K562 (cell line): ENCODE results near the gene AMBRA1. TPM values are rescaled to one million over a fixed set of nuclear protein-coding genes. Genes with fewer than 3 reads are reported as not detected.

Experiments used
- ATAC-seq: fragments of 200-7000 bp; cut with Tn5 transposase; 3 replicates; pipeline ENCODE4 v1.9.1; 2020; ENCODE audit warnings: moderate library complexity
- BruUV-seq: library from RNA; stranded (reverse); fragments of 400-500 nt; replicated peaks from 2 replicates; lab custom pipeline; 2021; lab: Mats Ljungman, UMichigan
- CTCF ChIA-PET: fragments of 300-600 bp; formaldehyde crosslinking; extraction: SDS; loops from one replicate; lab custom pipeline; 2021; ENCODE audit warnings: low intra/inter-chr PET ratio; lab: Yijun Ruan, JAX
- POLR2A ChIA-PET: fragments of 300-600, 350-650 bp; sonication (Branson Sonifier 250); formaldehyde crosslinking; extraction: SDS; loops from one replicate; lab custom pipeline; 2021; ENCODE audit warnings: antibody characterized with exemption, inconsistent platforms; lab: Yijun Ruan, JAX
- DNase-seq, 4 experiments: peaks; one replicate each; pipeline versions ENCODE4 v3.0.0 to v3.0.0-alpha.2; 2011 to 2018; ENCODE audit warnings: low spot score in 3 of 4, mixed read lengths in 3 of 4; ENCODE audit errors: extremely low read depth in 1 of 4
- FAIRE-seq: peaks from 2 replicates; lab custom pipeline; 2011; peaks lifted over from hg19 to GRCh38; lab: Jason Lieb, UNC
- H2AFZ ChIP-seq: 2 replicates; pipeline ENCODE4 v1.6.0; 2011; ENCODE audit warnings: low read depth, low read length, control low read depth, inconsistent platforms
- H3K27ac ChIP-seq: fragments of 200-600 bp; 3 replicates; pipeline ENCODE4 v1.8.0; 2011; ENCODE audit warnings: low read depth, mild to moderate bottlenecking, control low read depth, inconsistent platforms, low read length, moderate library complexity, mixed read lengths; ENCODE audit errors: extremely low read depth
- H3K27me3 ChIP-seq, 2 experiments: fragments of 300-600 bp in 1 of 2; 2 replicates in 1 of 2; 3 replicates in 1 of 2; pipeline versions ENCODE4 v1.6.0 to v1.8.0; 2011; ENCODE audit warnings: inconsistent platforms in 2 of 2, low read length in 2 of 2, mild to moderate bottlenecking in 1 of 2, mixed read lengths in 1 of 2, moderate library complexity in 1 of 2; ENCODE audit not compliant: control insufficient read depth in 2 of 2, insufficient read depth in 2 of 2
- H3K36me3 ChIP-seq: fragments of 300-600 bp; 3 replicates; pipeline ENCODE4 v1.8.0; 2011; ENCODE audit warnings: mild to moderate bottlenecking, low read length, inconsistent platforms; ENCODE audit not compliant: control insufficient read depth, insufficient read depth
- H3K4me1 ChIP-seq, 2 experiments: fragments of 200-600 bp in 1 of 2; replicated peaks in 1 of 2; 2 replicates in 1 of 2; 3 replicates in 1 of 2; pipeline versions ENCODE4 v1.5.1 to v1.8.0; 2011; ENCODE audit warnings: inconsistent platforms in 2 of 2, low read length in 2 of 2, mild to moderate bottlenecking in 1 of 2, mixed read lengths in 1 of 2, moderate library complexity in 1 of 2; ENCODE audit not compliant: control insufficient read depth in 2 of 2, insufficient read depth in 2 of 2
- H3K4me2 ChIP-seq: 2 replicates; pipeline ENCODE4 v1.6.1; 2011; ENCODE audit warnings: low read length, control low read depth, inconsistent platforms, mixed read lengths; ENCODE audit not compliant: insufficient read depth
- H3K4me3 ChIP-seq: fragments of 200-600 bp; sonication (generic), shearing (Covaris generic); 2 replicates; pipeline ENCODE4 v1.5.1; 2016; ENCODE audit warnings: control low read depth, inconsistent platforms
- H3K79me2 ChIP-seq: fragments of 200-600 bp; 3 replicates; pipeline ENCODE4 v1.8.0; 2011; ENCODE audit warnings: low read length, inconsistent platforms; ENCODE audit not compliant: control insufficient read depth, insufficient read depth
- H3K9ac ChIP-seq, 2 experiments: 2 replicates each; pipeline versions ENCODE4 v1.6.0 to v1.6.1; 2011; ENCODE audit warnings: low read depth in 2 of 2, low read length in 2 of 2, control low read depth in 1 of 2, inconsistent platforms in 1 of 2, mild to moderate bottlenecking in 1 of 2, mixed read lengths in 1 of 2; ENCODE audit not compliant: insufficient read depth in 1 of 2
- H3K9me1 ChIP-seq: one replicate; pipeline ENCODE4 v1.6.0; 2011; ENCODE audit warnings: inconsistent platforms, mild to moderate bottlenecking, low read length, moderate library complexity; ENCODE audit not compliant: control insufficient read depth, insufficient read depth
- H3K9me3 ChIP-seq: replicated peaks from 2 replicates; pipeline ENCODE4 v1.5.1; 2011; ENCODE audit warnings: low read depth, low read length, inconsistent platforms; ENCODE audit not compliant: control insufficient read depth, insufficient read depth
- H4K20me1 ChIP-seq: replicated peaks from 2 replicates; pipeline ENCODE4 v1.6.1; 2011; ENCODE audit warnings: low read length, inconsistent platforms, mixed read lengths; ENCODE audit not compliant: control insufficient read depth, insufficient read depth
- CEBPZ ChIP-seq: fragments of 150-350 bp; IDR thresholded peaks from 2 replicates; pipeline ENCODE4 v1.6.1; 2014; ENCODE audit warnings: low read depth, mild to moderate bottlenecking, low read length, borderline replicate concordance
- CREB3L1 ChIP-seq: fragments of 450-650 bp; IDR thresholded peaks from 2 replicates; pipeline ENCODE4 v1.6.1; 2014; ENCODE audit warnings: low read depth, mild to moderate bottlenecking, moderate library complexity, borderline replicate concordance
- DACH1 ChIP-seq: fragments of 450-650 bp; IDR thresholded peaks from 2 replicates; pipeline ENCODE4 v1.6.1; 2018; ENCODE audit not compliant: partially characterized antibody
- ETV6 ChIP-seq, 3 experiments: fragments of 150-350 bp in 1 of 3; sonication (generic) in 1 of 3; formaldehyde crosslinking in 1 of 3; IDR thresholded peaks; 2 replicates each; pipeline versions ENCODE4 v1.6.1 to v1.8.0; 2014 to 2022; ENCODE audit warnings: borderline replicate concordance in 2 of 3, low read depth in 2 of 3, antibody characterized with exemption in 1 of 3, low read length in 1 of 3, mild to moderate bottlenecking in 1 of 3, missing genetic modification reagents in 1 of 3
- FOS ChIP-seq: IDR thresholded peaks from 3 replicates; pipeline ENCODE4 v1.6.1; 2011; ENCODE audit not compliant: insufficient read length; ENCODE audit errors: extremely low read depth
- HDAC3 ChIP-seq: fragments of 450-650 bp; IDR thresholded peaks from 2 replicates; pipeline ENCODE4 v1.6.1; 2018; ENCODE audit warnings: borderline replicate concordance, mild to moderate bottlenecking, moderate library complexity; ENCODE audit not compliant: partially characterized antibody
- SNIP1 ChIP-seq: fragments of 450-650 bp; IDR thresholded peaks from 2 replicates; pipeline ENCODE4 v1.7.1; 2017; ENCODE audit warnings: low read depth, mild to moderate bottlenecking
- TAL1 ChIP-seq: fragments of 450-650 bp; IDR thresholded peaks from 2 replicates; pipeline ENCODE4 v1.6.1; 2016; ENCODE audit warnings: mild to moderate bottlenecking
- TCF7L2 ChIP-seq: fragments of 150-350 bp; IDR thresholded peaks from 2 replicates; pipeline ENCODE4 v1.6.1; 2016; ENCODE audit warnings: low read depth, mild to moderate bottlenecking, low read length, moderate library complexity
- ZNF143 ChIP-seq: sonication (generic); formaldehyde crosslinking; IDR thresholded peaks from 2 replicates; pipeline ENCODE4 v1.9.0; 2022; ENCODE audit warnings: mild to moderate bottlenecking, missing genetic modification reagents
- ZNF57 ChIP-seq: fragments of 450-650 bp; formaldehyde crosslinking; IDR thresholded peaks from 2 replicates; pipeline ENCODE4 v1.4.0; 2020; ENCODE audit warnings: mild to moderate bottlenecking, moderate library complexity
- ZNF644 ChIP-seq: fragments of 200-800 bp; sonication (Bioruptor generic); IDR thresholded peaks from 2 replicates; pipeline ENCODE4 v1.6.1; 2016; ENCODE audit warnings: low read depth, missing genetic modification characterization, missing compliant biosample characterization
- WGBS: fragments of 100-300 bp; shearing (Covaris generic); methylation state at CpG from one replicate; pipeline ENCODE4 v1.1.6; 2016; ENCODE audit warnings: low coverage, mixed read lengths; ENCODE audit not compliant: insufficient coverage; ENCODE audit errors: missing lambda C conversion rate; 5-methylcytosine and 5-hydroxymethylcytosine counted together
- in situ Hi-C: fragments of 300-500 bp; cut with MboI; formaldehyde crosslinking; loops from 4 replicates; pipeline ENCODE4 v1.15.0; 2018; ENCODE audit warnings: inconsistent platforms, mixed read lengths
- intact Hi-C: fragments of 100-400 bp; cut with micrococcal nuclease; formaldehyde crosslinking; loops from 2 replicates; pipeline ENCODE4 v1.14.2; 2022
- polyA plus RNA-seq, 8 experiments: library from polyadenylated mRNA; depleted of rRNA in 4 of 8; stranded (reverse) in 5 of 8; unstranded in 3 of 8; fragments of >200 nt; fragmentation: Nextera tagmentation in 2 of 8; fragmentation: Illumina TruSeq in 1 of 8; extraction: Ambion mirVana in 2 of 8; extraction: Trizol in 1 of 8; gene quantifications; 2 replicates each; pipeline versions ENCODE4 v1.2.1 to v1.2.3, GENCODE V29; 2011 to 2014; ENCODE audit warnings: inconsistent platforms in 1 of 8, missing spikeins in 1 of 8
- total RNA-seq, 7 experiments: library from RNA; depleted of rRNA in 6 of 7; stranded (reverse); fragments of >200 nt in 6 of 7; fragmentation: Illumina TruSeq in 2 of 7; extraction: Trizol in 2 of 7; gene quantifications; 2 replicates each; pipeline versions ENCODE4 v1.2.1 to v1.2.3, GENCODE V29; 2011 to 2021; ENCODE audit warnings: low replicate concordance in 1 of 7

AMBRA1 gene
- total and polyA plus RNA-seq, 9 of the 15 experiments (the other 6 are each of a cell fraction or from before 2014, with no cell fraction given), result 0.15 to 24.5 (median 13.0) TPM

GRCh38 chr11:46599340-46600193 lies 5.7 kb upstream of the AMBRA1 start (continued):
- TF ChIP-seq CREB3L1, result no peak
- TF ChIP-seq DACH1, result no peak

GRCh38 chr11:46597609-46598219 lies 3.9 kb upstream of the AMBRA1 start:
- no TSS peak for BruUV-seq
- no peaks in the 10 kb centered on the region for H3K36me3 ChIP-seq
- intact Hi-C loops (loop anchor here (2.0 kb wide), 1 partner anchor 19 kb away; the partner anchor contains the start of genes ATG13 and HARBI1), in situ Hi-C loops (no loop called here)
- no peaks in the 10 kb centered on the region for H3K9me1 ChIP-seq
- H3K9me3 ChIP-seq, result no peaks in the 10 kb centered on the region
- peaks cover 9 to 20% of the 10 kb centered on the region in 2 experiments; a peak in 4 of 5 replicates for H3K4me1 ChIP-seq
- DNase-seq (peak; percentile 27 to 87 (median 52)), FAIRE-seq (peak; percentile 91), ATAC-seq (peak; percentile 66)
- CTCF ChIA-PET, result no interaction called here
- 10% methylated on average over 6 of the region's 6 CpGs for WGBS
- H3K4me3 ChIP-seq, result no peak overlapping the region
- H2AFZ ChIP-seq, result no peak overlapping the region
- H3K4me2 ChIP-seq, result peak overlapping the region; percentile 17; the same call in 1 of the 2 replicates
- H3K79me2 ChIP-seq, result peaks cover 12% of the 10 kb centered on the region
- POLR2A ChIA-PET, result interaction anchor here (1.0 kb wide), 1 partner anchor 37 kb away, joined by 3 read pairs; no protein-coding TSS in a partner anchor
- no peak overlapping the region for H3K9ac ChIP-seq
- H3K27ac ChIP-seq, result peak overlapping the region; percentile 31; the same call in 2 of the 3 replicates
- H4K20me1 ChIP-seq, result no peaks in the 10 kb centered on the region
- H3K27me3 ChIP-seq, result no peaks in the 10 kb centered on the region
- TF ChIP-seq TAL1, result peak; percentile 15; the same call in 1 of the 2 replicates
- TF ChIP-seq HDAC3, result no peak
- no peak for TF ChIP-seq CEBPZ
- TF ChIP-seq ZNF644 (tag), result no peak
- no peak for TF ChIP-seq ETV6 (IDR thresholded peaks at IDR 0.05; ENCODE audit: borderline replicate concordance in 1 of 2, low read depth in 2 of 2, low read length in 1 of 2)
- TF ChIP-seq ETV6 (CRISPR knock-in tag; IDR thresholded peaks at IDR 0.05; ENCODE audit: borderline replicate concordance), result no peak
- no peak for TF ChIP-seq ZNF143 (CRISPR knock-in tag)
- no peak for TF ChIP-seq SNIP1
- TF ChIP-seq ZNF57 (CRISPR knock-in tag), result no peak
- no peak for TF ChIP-seq TCF7L2
- no peak for TF ChIP-seq FOS
